ENCODE data around the gene FBXL3.

DNA sequence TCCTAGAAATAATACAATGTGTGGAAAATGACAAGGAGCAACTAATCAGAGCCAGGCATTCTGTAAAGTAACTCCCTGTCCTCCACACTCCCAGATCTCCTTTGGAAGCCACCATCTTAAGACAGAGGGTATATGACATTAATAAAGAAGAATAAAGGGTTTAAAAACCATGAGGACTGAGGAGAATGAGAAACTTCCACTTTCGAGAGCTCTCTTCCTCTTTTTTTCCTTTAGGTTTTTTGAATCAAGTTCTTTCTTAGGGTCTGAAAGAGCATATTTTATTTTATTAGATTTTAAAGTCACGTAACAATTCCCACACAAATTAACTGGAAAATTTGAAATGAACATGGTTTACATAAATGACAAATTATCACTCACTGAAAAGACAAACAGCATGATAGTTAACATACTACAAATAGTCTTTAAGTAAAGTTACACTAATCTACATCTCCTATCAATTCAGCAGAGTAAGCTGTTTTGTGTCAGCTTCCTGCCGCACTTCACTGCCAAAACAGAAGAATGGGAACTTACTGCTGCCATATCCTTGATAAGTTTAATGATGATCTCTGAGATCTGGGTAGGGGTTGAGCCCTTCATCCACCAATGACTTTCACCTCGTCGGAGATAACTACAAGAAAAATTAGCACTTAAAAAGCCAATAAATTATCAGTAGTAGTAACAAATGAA is 38.6 kb upstream of the FBXL3 start:
- TF ChIP-seq POLR2A (IDR thresholded peaks at IDR 0.05; ENCODE audit: extremely low read depth, insufficient read length) = no peak
- TF ChIP-seq, protein P1, sequence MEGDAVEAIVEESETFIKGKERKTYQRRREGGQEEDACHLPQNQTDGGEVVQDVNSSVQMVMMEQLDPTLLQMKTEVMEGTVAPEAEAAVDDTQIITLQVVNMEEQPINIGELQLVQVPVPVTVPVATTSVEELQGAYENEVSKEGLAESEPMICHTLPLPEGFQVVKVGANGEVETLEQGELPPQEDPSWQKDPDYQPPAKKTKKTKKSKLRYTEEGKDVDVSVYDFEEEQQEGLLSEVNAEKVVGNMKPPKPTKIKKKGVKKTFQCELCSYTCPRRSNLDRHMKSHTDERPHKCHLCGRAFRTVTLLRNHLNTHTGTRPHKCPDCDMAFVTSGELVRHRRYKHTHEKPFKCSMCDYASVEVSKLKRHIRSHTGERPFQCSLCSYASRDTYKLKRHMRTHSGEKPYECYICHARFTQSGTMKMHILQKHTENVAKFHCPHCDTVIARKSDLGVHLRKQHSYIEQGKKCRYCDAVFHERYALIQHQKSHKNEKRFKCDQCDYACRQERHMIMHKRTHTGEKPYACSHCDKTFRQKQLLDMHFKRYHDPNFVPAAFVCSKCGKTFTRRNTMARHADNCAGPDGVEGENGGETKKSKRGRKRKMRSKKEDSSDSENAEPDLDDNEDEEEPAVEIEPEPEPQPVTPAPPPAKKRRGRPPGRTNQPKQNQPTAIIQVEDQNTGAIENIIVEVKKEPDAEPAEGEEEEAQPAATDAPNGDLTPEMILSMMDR (IDR thresholded peaks at IDR 0.05; ENCODE audit: low read depth, low read length) = no peak
- TF ChIP-seq, protein P2, sequence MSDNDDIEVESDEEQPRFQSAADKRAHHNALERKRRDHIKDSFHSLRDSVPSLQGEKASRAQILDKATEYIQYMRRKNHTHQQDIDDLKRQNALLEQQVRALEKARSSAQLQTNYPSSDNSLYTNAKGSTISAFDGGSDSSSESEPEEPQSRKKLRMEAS (IDR thresholded peaks at IDR 0.05; ENCODE audit: low read depth, low read length) = no peak

Data from NB4 (cell line).